Measurements from ENCODE around the gene IL24. TPM values are rescaled to one million over a fixed set of nuclear protein-coding genes. Genes with fewer than 3 reads are reported as not detected.

Gene IL24
- polyA plus RNA-seq, 2 of the 4 experiments (the other 2 are of a cell fraction), result 0.04 TPM; not detected in 1

DNA sequence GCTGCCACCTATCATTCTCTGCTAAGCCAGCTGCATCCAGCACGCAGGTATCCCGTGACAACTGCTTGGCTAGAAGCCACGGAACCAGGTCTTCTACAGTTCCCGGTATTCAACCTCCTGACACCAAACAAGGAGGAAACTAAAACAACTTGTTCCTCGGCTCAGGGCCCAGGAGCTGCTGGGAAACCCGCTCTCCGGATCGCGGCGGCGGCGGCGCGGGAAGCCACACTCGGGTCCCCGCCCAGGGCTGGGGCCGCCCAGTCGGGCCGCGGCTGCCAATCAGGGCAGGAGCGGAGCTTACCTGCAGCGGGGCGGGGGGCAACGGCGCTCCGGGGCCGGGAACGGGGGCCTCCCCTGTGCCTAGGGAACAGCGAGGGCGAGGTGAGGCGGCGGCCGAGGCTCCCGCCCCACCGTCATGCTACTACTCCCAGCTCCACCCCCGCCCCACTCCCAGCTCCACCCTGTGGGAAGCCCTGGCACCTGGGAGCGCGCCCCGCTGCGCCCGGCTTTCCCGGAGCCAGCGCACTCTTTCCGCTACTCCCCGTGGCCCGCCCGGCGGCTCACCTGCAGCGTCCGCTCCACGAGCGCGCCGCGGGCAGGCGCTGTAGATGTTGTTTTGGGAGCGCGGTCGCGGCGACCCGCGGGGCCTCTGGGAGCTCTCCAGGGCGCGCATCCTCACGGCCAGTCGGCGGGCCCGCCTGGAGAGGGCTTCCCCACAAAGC lies 12.1 kb downstream of the IL24 start:
- H3K4me3 ChIP-seq, result peak overlapping the region; percentile 63
- DNase-seq (ENCODE audit: low read depth in 1 of 2, low spot score in 1 of 2), result peak; percentile 35 to 73
- peak; percentile 68 to 83 for ATAC-seq
- CTCF ChIA-PET, result interaction anchor here (0.7 to 5.1 kb wide), 41 partner anchors 10 to 430 kb away, joined by 3 to 50 read pairs (median 4); partner anchors contain the start of genes DYRK3, EIF2D, FCMR and IL10
- peak overlapping the region; percentile 72 to 84 for H3K27ac ChIP-seq
- H3K4me2 ChIP-seq, result peak overlapping the region; percentile 91
- 4% methylated on average over 15 of the region's 69 CpGs for WGBS (ENCODE audit: missing lambda C conversion rate)
- TF ChIP-seq HOXB13 (CRISPR knock-in tag; IDR thresholded peaks at IDR 0.05; ENCODE audit: low read depth) (no peak), HDAC2 (IDR thresholded peaks at IDR 0.05) (0 out of 2 replicates have a peak, but pooled peaks have one; percentile 25), RCOR1 (IDR thresholded peaks at IDR 0.05; ENCODE audit: low read depth, low read length) (no peak), FOSB (CRISPR knock-in tag; IDR thresholded peaks at IDR 0.05) (no peak), SMC3 (IDR thresholded peaks at IDR 0.05) (peak; percentile 43; the same call in 2 of the 3 replicates), ZFP36 (IDR thresholded peaks at IDR 0.05; ENCODE audit: borderline replicate concordance, partially characterized antibody) (no peak), JUN (IDR thresholded peaks at IDR 0.05) (0 out of 5 replicates have a peak, but pooled peaks of 1 of the 2 experiments have one; percentile 18), CBX2 (IDR thresholded peaks at IDR 0.05; ENCODE audit: borderline replicate concordance, low read depth) (no peak), CHD2 (IDR thresholded peaks at IDR 0.05; ENCODE audit: low read length, partially characterized antibody) (no peak)
- TF ChIP-seq, protein P1, sequence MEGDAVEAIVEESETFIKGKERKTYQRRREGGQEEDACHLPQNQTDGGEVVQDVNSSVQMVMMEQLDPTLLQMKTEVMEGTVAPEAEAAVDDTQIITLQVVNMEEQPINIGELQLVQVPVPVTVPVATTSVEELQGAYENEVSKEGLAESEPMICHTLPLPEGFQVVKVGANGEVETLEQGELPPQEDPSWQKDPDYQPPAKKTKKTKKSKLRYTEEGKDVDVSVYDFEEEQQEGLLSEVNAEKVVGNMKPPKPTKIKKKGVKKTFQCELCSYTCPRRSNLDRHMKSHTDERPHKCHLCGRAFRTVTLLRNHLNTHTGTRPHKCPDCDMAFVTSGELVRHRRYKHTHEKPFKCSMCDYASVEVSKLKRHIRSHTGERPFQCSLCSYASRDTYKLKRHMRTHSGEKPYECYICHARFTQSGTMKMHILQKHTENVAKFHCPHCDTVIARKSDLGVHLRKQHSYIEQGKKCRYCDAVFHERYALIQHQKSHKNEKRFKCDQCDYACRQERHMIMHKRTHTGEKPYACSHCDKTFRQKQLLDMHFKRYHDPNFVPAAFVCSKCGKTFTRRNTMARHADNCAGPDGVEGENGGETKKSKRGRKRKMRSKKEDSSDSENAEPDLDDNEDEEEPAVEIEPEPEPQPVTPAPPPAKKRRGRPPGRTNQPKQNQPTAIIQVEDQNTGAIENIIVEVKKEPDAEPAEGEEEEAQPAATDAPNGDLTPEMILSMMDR (IDR thresholded peaks at IDR 0.05), result no peak
- no peaks in the 10 kb centered on the region for H3K9me3 ChIP-seq
- peaks cover 23% of the 10 kb centered on the region for H3K4me1 ChIP-seq
- FAIRE-seq, result no peak
- POLR2A ChIA-PET, result interaction anchor here (0.7 to 2.2 kb wide), 3 partner anchors 18 to 274 kb away, joined by 4 to 11 read pairs (median 6); partner anchors contain the start of gene DYRK3

DNA sequence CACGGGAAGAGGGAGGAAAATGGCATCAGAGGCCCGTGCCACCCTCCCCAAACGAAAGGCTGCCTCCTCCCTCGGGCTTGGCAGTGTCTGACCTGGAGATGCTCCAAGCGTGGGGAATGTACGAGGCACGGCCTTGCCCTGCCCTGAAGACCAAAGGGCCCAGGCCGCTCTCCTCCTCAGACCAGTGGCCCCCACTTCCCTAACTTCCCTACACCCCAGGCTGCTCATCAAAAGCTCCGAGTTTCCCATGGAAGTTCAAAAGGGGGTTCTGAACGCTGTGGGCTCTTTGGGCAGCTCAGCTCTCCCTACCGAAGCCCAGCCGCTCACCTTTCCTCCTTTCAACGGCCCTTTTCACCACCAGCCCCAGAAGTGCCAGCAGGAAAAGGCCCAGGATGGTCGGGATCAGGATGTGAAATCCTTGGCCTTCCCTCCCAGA lies 12.7 kb downstream of the IL24 start:
- FAIRE-seq (no peak), DNase-seq (ENCODE audit: low read depth in 1 of 2, low spot score in 1 of 2) (no peak), ATAC-seq (peak in 1 of 2 experiments; percentile 28; a peak in 4 of 6 replicates)
- TF ChIP-seq SMC3 (IDR thresholded peaks at IDR 0.05), result no peak
- TF ChIP-seq, protein P2, sequence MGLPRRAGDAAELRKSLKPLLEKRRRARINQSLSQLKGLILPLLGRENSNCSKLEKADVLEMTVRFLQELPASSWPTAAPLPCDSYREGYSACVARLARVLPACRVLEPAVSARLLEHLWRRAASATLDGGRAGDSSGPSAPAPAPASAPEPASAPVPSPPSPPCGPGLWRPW (IDR thresholded peaks at IDR 0.05), result no peak
- TF ChIP-seq, protein P3, sequence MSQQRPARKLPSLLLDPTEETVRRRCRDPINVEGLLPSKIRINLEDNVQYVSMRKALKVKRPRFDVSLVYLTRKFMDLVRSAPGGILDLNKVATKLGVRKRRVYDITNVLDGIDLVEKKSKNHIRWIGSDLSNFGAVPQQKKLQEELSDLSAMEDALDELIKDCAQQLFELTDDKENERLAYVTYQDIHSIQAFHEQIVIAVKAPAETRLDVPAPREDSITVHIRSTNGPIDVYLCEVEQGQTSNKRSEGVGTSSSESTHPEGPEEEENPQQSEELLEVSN (IDR thresholded peaks at IDR 0.05; ENCODE audit: borderline replicate concordance, low read depth), result no peak
- TF ChIP-seq KDM5A (IDR thresholded peaks at IDR 0.05), result no peak
- TF ChIP-seq CHD2 (IDR thresholded peaks at IDR 0.05; ENCODE audit: low read length, partially characterized antibody), result no peak
- no peak for TF ChIP-seq GATA3 (IDR thresholded peaks at IDR 0.05; ENCODE audit: borderline replicate concordance)
- TF ChIP-seq RFX5 (IDR thresholded peaks at IDR 0.05), result no peak
- TF ChIP-seq, protein P4, sequence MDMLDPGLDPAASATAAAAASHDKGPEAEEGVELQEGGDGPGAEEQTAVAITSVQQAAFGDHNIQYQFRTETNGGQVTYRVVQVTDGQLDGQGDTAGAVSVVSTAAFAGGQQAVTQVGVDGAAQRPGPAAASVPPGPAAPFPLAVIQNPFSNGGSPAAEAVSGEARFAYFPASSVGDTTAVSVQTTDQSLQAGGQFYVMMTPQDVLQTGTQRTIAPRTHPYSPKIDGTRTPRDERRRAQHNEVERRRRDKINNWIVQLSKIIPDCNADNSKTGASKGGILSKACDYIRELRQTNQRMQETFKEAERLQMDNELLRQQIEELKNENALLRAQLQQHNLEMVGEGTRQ (IDR thresholded peaks at IDR 0.05), result no peak
- no peak for TF ChIP-seq POLR2AphosphoS2 (conservative IDR thresholded peaks at IDR 0.05; ENCODE audit: low read length)
- TF ChIP-seq, protein P1 (IDR thresholded peaks at IDR 0.05), result no peak
- TF ChIP-seq HOXA7 (CRISPR knock-in tag; IDR thresholded peaks at IDR 0.05), result no peak
- TF ChIP-seq ZFP36 (IDR thresholded peaks at IDR 0.05; ENCODE audit: borderline replicate concordance, partially characterized antibody), result no peak
- TF ChIP-seq SREBF2 (IDR thresholded peaks at IDR 0.05), result no peak
- no peak for TF ChIP-seq ZC3H11A (IDR thresholded peaks at IDR 0.05)
- no peak for TF ChIP-seq NFE2L2 (conservative IDR thresholded peaks at IDR 0.05; ENCODE audit: low read length)
- TF ChIP-seq ZSCAN20 (CRISPR knock-in tag; IDR thresholded peaks at IDR 0.05), result no peak
- no peak for TF ChIP-seq KDM1A (IDR thresholded peaks at IDR 0.05; ENCODE audit: low read depth)
- no peak for TF ChIP-seq FOXS1 (CRISPR knock-in tag; IDR thresholded peaks at IDR 0.05)
- TF ChIP-seq RCOR1 (IDR thresholded peaks at IDR 0.05; ENCODE audit: low read depth, low read length), result no peak
- TF ChIP-seq JUN (IDR thresholded peaks at IDR 0.05), result no peak
- no peaks in the 10 kb centered on the region for H3K9me3 ChIP-seq
- H3K4me1 ChIP-seq, result peaks cover 19% of the 10 kb centered on the region
- H3K4me2 ChIP-seq, result peak overlapping the region; percentile 91
- CTCF ChIA-PET, result interaction anchor here (0.7 to 5.1 kb wide), 31 partner anchors 9 to 430 kb away, joined by 3 to 50 read pairs (median 4); partner anchors contain the start of genes DYRK3, EIF2D, FCMR and IL10
- peak overlapping the region; percentile 63 for H3K4me3 ChIP-seq
- POLR2A ChIA-PET, result interaction anchor here (1.0 to 2.2 kb wide), 2 partner anchors 19 to 275 kb away, joined by 6 to 11 read pairs; partner anchors contain the start of gene DYRK3
- 41% methylated on average over 14 of the region's 14 CpGs for WGBS (ENCODE audit: missing lambda C conversion rate)
- peak overlapping the region; percentile 72 to 84 for H3K27ac ChIP-seq
